Daoy (cell line): ENCODE results near the gene ZAR1L. TPM values are rescaled to one million over a fixed set of nuclear protein-coding genes. Genes with fewer than 3 reads are reported as not detected.
"Not testable (repeated sequence)": the region's sequence is repeated elsewhere in the genome, so short reads cannot be mapped to it uniquely, and the experiment has no call there.

Source experiments
- DNase-seq: peaks from one replicate; pipeline ENCODE4 v3.0.0-alpha.2; 2015; ENCODE audit warnings: low read depth
- total RNA-seq: library from RNA; depleted of rRNA; stranded (reverse); fragments of >200 nt; shearing (Covaris generic); gene quantifications from 2 replicates; pipeline ENCODE4 v1.2.3, GENCODE V29; 2014; rRNA removed

The ZAR1L gene
- not detected in 2 replicates for total RNA-seq

- DNase-seq, result peak; percentile 92
These were observed at the start of gene ZAR1L, which contains the start of gene BRCA2 for GRCh38 chr13:32315238-32316027. Gene ZAR1L, minus strand, starts transcription at chr13:32315363. Its CDS starts 3,438 bp downstream, at chr13:32311925. Gene BRCA2, plus strand, starts transcription at chr13:32315508. Its CDS starts 953 bp downstream, at chr13:32316461.

- no peak for DNase-seq
These were observed 47.4 kb upstream of the ZAR1L start for GRCh38 chr13:32362574-32362973.

GRCh38 chr13:32355935-32356334 lies 40.8 kb upstream of the ZAR1L start:
- not testable (repeated sequence) for DNase-seq

- DNase-seq, result no peak
These were observed 38.9 kb upstream of the ZAR1L start for GRCh38 chr13:32354040-32354439.

GRCh38 chr13:32350839-32351441 lies 35.8 kb upstream of the ZAR1L start:
- not testable (repeated sequence) for DNase-seq

- DNase-seq, result no peak
These were observed 32.5 kb upstream of the ZAR1L start for GRCh38 chr13:32347651-32348050.

GRCh38 chr13:32340914-32341313 lies 25.8 kb upstream of the ZAR1L start:
- no peak for DNase-seq

GRCh38 chr13:32334671-32335070 lies 19.5 kb upstream of the ZAR1L start:
- no peak for DNase-seq

- no peak for DNase-seq
These were observed 15.3 kb upstream of the ZAR1L start for GRCh38 chr13:32330441-32330840.

GRCh38 chr13:32323912-32324311 lies 8.7 kb upstream of the ZAR1L start:
- no peak for DNase-seq

GRCh38 chr13:32320528-32320927 lies 5.4 kb upstream of the ZAR1L start:
- DNase-seq, result no peak

GRCh38 chr13:32317716-32318465 lies 2.7 kb upstream of the ZAR1L start:
- no peak for DNase-seq

GRCh38 chr13:32316501-32316900 lies 1.3 kb upstream of the ZAR1L start:
- no peak for DNase-seq

- no peak for DNase-seq
These were observed 821 bp upstream of the ZAR1L start for GRCh38 chr13:32316028-32316339.

- DNase-seq, result peak; percentile 43
These were observed 609 bp downstream of the ZAR1L start for GRCh38 chr13:32314271-32315237.

- no peak for DNase-seq
These were observed 3.8 kb downstream of the ZAR1L start for GRCh38 chr13:32311188-32311897.

GRCh38 chr13:32310134-32310706 lies 4.9 kb downstream of the ZAR1L start:
- peak; percentile 14 for DNase-seq

GRCh38 chr13:32309312-32310133 lies 5.6 kb downstream of the ZAR1L start:
- no peak for DNase-seq

GRCh38 chr13:32305646-32306045 lies 9.5 kb downstream of the ZAR1L start:
- DNase-seq, result no peak

GRCh38 chr13:32302461-32302860 lies 12.7 kb downstream of the ZAR1L start:
- DNase-seq, result no peak
